ENCODE results near the gene ADAMTS2.

ADAMTS2 gene

DNA sequence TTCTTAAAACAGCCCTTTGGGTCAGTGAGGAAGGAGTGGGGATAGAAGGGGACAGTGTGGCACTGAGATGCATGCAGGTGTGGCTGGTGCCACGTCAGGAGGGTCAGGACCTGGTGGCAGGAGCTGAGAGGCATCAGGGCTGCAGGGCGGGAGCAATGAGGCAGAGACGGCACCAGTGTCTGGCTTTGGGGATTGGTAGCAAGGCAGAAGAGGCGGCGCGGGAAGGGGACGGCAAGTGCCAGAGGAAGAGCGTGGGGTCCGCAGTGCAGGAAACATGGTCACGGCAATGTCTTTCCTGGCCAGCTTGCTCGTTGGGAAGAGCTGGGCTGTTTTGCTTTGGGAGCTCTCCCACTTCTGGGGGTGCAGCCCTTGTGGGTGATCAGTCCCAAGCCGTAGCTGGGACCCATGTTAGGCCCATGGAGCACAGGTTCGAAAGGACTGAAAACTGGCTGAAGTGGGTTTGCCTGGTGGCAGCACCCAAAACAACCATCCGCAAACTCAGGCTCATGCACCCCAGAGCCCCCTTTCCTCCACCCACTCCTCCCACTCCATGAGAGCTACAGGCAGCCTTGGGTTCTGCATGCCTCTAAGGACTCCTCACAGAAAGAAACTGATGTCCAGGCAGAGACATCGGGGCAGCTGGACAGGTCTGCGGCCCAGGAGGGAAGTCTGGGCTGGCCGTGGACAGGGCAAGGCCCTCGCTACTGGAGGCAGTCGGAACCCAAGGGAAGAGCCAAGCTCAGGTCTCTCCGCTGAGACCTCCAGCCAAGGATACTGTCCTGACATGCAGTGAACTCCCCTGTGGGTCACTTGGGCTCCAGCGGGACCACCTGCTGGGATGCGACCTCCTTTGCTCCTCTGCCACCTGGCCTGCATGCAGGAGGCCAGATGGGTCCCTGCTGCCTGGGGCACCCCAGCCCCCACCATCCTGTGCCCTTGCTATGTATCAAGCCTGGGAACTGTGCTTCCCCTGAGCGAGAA, 180.6 kb downstream of the ADAMTS2 start:
- DNase-seq (ENCODE audit: low read depth): no peak
- no peak overlapping the region for H3K4me3 ChIP-seq (ENCODE audit: low read depth, low read length)

DNA sequence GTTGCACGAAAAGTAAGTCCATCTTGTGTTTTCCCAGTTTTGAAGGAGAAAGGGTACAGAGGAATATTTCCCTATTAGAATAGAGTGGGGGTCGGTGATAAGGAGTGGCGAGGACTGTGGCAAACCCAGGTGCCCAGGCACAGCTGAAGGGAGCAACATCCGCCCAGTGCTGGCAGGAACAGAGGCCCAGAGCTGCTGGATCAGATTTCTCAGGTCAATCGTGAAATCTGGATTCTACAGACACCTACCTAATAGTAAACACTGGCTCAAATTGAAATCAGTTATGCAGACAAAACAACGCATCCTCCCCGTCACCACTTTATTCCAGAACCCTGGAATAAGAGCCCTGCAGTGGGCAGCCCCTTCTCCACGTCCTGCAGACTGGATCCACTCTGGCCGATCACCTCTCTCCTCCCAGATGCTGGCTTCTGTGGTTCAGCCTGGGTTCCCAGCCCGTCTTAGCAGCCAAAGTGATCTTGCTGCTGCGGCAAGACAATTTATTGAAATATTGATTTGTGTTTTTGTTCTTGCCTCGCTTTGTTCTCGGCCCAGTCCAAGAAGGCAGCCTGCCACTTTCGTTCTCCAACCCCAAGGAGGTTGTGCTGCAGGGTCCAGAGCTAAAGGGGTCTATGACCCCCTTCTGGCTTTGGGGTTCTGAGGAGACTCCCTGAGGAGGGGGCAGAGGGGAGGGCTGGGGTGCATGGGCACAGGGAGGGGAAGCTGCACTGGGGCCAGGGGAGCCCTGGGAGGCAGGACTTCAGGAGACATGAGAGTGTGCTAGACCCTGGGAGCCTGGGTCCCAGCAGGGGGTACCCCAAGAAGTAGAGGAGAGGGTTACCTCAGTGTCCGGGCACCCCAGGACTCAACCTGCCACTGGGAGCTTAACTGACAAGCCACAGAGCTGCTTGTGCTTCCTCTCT, 181.8 kb downstream of the ADAMTS2 start:
- no peak for DNase-seq (ENCODE audit: low read depth)
- no peak overlapping the region for H3K4me3 ChIP-seq (ENCODE audit: low read depth, low read length)

- DNase-seq (ENCODE audit: low read depth): no peak
- no peak overlapping the region for H3K4me3 ChIP-seq (ENCODE audit: low read depth, low read length)
These were observed 182.7 kb downstream of the ADAMTS2 start for GRCh38 chr5:179162351-179163235.

- H3K4me3 ChIP-seq (ENCODE audit: low read depth, low read length): no peak overlapping the region
- DNase-seq (ENCODE audit: low read depth): no peak
These were observed 183.4 kb downstream of the ADAMTS2 start for GRCh38 chr5:179161901-179162300.

GRCh38 chr5:179160584-179160983, 184.7 kb downstream of the ADAMTS2 start:
- no peak for DNase-seq (ENCODE audit: low read depth)

GRCh38 chr5:179158556-179158955, 186.7 kb downstream of the ADAMTS2 start:
- H3K4me3 ChIP-seq (ENCODE audit: low read depth, low read length): no peak overlapping the region
- no peak for DNase-seq (ENCODE audit: low read depth)

More at GRCh38 chr5:179160584-179160983, 184.7 kb downstream of the ADAMTS2 start:
- no peak overlapping the region for H3K4me3 ChIP-seq (ENCODE audit: low read depth, low read length)

- no peak overlapping the region for H3K4me3 ChIP-seq (ENCODE audit: low read depth, low read length)
- DNase-seq (ENCODE audit: low read depth): no peak
These were observed 190.0 kb downstream of the ADAMTS2 start for GRCh38 chr5:179154991-179155955.

DNA sequence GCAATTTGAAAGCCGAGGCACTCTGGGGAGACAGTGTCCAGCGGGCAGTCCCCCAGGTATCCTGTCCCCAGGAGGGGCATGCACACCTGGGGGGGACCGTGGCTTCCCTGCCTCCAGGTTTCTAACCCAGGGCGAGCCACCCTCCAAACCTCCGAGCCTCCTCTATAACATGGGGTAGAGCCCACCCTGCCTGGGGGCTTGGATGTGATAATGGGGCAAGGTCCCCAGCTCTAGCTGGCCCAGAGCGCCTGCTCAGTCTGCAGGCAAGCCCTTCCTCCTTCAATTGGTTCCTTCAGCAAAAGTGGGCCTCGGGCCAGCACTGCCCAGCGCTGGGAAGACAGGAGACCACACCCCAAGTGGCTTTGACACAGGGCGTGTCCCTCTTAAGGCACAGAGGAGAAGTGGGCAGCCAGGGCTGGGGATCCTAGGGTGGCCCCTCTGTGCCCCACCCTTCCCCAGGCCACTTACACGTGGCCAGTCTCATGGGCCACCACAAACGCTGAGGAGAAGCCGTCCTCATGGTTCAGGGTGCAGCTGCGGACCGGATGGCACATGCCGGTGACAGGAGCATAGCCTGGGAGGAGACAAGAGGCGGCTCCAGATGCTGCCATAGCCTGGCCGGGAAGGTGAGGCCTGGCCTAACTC, 190.8 kb downstream of the ADAMTS2 start:
- no peak overlapping the region for H3K4me3 ChIP-seq (ENCODE audit: low read depth, low read length)
- DNase-seq (ENCODE audit: low read depth): no peak

DNA sequence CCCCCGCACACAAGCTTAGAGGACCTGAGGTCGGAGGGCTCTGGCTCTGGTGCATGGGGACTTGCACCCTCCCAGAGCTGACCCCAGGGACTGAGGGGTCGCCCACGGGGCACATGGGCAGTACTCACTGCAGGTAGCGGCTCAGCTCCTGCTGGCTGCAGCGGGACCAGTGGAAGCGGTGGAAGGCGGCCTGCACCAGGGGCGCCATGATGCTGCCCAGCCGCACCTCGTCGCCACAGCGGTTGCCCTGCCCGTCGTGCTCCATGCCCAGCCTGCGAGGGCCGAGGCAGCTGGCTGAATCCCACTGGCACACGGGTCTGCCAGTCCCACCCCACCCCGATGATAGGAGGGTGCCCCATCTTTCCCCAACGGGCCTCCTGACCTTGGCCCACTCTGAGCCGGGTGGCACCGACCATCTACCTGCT, 191.3 kb downstream of the ADAMTS2 start:
- DNase-seq (ENCODE audit: low read depth): no peak
- no peak overlapping the region for H3K4me3 ChIP-seq (ENCODE audit: low read depth, low read length)

DNA sequence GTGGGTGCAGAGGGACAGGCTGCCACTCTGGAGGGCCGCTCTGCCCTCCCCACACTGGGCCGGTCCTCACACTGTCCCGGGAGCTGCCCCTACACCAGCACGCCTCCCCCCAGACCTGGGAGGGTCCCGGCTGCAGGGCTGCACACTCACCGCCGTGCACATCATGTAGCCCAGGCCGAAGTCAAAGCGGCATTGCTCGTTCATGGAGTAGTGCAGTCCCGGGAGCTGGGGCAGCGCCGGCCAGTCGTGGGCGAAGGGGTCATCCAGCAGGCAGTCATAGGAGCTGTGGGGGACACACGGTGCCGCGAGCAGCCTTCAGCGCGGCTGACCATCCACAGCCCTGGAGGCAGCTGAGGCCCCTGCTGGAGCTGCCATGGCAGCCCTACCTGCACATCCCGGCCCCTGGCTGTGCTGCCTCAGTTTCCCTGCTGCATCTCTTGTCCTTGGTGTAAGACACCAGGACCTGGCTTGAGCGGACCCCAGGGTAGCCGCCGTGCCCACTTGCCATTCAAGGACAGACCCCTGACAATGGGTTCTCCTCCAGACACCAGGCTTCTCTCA, 191.8 kb downstream of the ADAMTS2 start:
- DNase-seq (ENCODE audit: low read depth): no peak
- no peak overlapping the region for H3K4me3 ChIP-seq (ENCODE audit: low read depth, low read length)

DNA sequence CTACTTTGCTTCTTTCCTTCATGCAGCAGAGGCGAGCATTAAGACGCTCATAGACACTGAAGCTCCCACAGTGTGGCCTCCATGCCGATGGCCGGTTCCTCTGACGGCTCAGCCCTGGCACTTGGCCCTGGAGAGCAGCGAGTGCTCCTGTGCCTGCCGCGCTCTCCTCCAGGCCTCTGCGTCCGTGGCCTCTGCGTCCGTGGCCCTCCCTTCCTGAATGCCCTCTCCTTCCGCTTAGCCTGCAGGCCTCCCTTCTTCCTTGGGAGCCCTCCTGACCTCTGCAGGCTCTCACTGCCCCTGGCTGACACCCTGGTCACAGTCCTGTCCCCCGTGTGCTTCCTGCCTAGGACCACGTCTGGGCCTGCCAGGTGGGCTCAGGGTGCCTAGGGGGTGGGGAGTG, 192.3 kb downstream of the ADAMTS2 start:
- no peak for DNase-seq (ENCODE audit: low read depth)
- H3K4me3 ChIP-seq (ENCODE audit: low read depth, low read length): no peak overlapping the region

DNA sequence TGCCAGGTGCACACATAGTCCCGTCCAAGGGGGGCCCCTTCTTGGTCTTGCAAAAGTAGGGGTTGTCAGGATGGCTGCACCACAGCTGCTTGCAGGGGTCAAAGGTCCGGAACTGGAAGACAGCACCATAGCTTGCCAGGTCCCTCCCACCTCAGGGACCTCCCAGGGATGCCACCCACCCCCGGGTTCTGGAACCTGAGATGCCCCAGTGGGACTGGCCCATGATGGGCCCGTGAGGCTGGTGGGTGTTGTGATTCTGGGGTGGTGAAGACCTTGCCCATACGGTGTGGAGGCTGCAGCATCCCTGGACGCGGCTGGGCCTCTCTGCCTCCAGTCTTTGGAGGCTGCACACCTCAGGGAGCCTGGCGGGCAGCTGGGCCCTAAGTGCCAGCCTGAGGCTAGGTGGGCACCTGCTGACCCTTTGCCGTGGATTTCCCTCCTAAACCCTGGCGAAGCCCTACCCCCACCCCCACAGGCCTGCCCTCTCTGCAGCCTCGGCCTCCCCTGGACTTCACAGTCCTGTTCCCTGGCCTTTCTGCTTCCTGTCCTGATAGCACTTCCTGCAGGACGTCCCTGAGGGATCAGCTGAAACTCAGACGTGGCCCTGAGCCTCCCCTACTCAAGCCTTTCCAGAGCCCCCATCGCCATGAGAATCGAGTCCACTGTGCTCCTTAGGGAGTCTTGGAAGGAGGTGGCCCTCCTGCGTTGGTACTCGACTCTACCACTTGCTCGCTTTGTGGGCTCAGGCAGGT, 192.9 kb downstream of the ADAMTS2 start:
- no peak for DNase-seq (ENCODE audit: low read depth)
- no peak overlapping the region for H3K4me3 ChIP-seq (ENCODE audit: low read depth, low read length)

GRCh38 chr5:179151286-179152118, 193.8 kb downstream of the ADAMTS2 start:
- DNase-seq (ENCODE audit: low read depth): no peak
- no peak overlapping the region for H3K4me3 ChIP-seq (ENCODE audit: low read depth, low read length)

- H3K4me3 ChIP-seq (ENCODE audit: low read depth, low read length): no peak overlapping the region
- no peak for DNase-seq (ENCODE audit: low read depth)
These were observed 195.2 kb downstream of the ADAMTS2 start for GRCh38 chr5:179150011-179150410.

- no peak overlapping the region for H3K4me3 ChIP-seq (ENCODE audit: low read depth, low read length)
- DNase-seq (ENCODE audit: low read depth): no peak
These were observed 196.0 kb downstream of the ADAMTS2 start for GRCh38 chr5:179149278-179149677.

GRCh38 chr5:179148703-179149170, 196.5 kb downstream of the ADAMTS2 start:
- no peak overlapping the region for H3K4me3 ChIP-seq (ENCODE audit: low read depth, low read length)
- DNase-seq (ENCODE audit: low read depth): no peak
